IMR-90 (cell line): ENCODE measurements around the gene ADGRV1. TPM values are rescaled to one million over a fixed set of nuclear protein-coding genes. Genes with fewer than 3 reads are reported as not detected.

Experiments used
- ATAC-seq: fragments of 200-7000 bp; cut with Tn5 transposase; 2 replicates; pipeline ENCODE4 v1.9.1; 2020; ENCODE audit warnings: low read depth, mild to moderate bottlenecking, moderate library complexity
- BruUV-seq: library from RNA; stranded (reverse); fragments of 400-500 nt; replicated peaks from 2 replicates; lab custom pipeline; 2021; lab: Mats Ljungman, UMichigan
- CTCF ChIA-PET: fragments of 300-600 bp; formaldehyde crosslinking; extraction: SDS; loops from one replicate; lab custom pipeline; 2021; ENCODE audit warnings: antibody characterized with exemption; lab: Yijun Ruan, JAX
- POLR2A ChIA-PET: fragments of 300-600 bp; sonication (Branson Sonifier 250); formaldehyde crosslinking; loops from one replicate; lab custom pipeline; 2022; ENCODE audit warnings: antibody characterized with exemption; ENCODE audit not compliant: unreplicated experiment; lab: Charles Lee
- DNase-seq: peaks from one replicate; pipeline ENCODE4 v3.0.0; 2013
- H2AFZ ChIP-seq: replicated peaks from 2 replicates; pipeline ENCODE3; 2013; ENCODE audit warnings: low read length, mild to moderate bottlenecking; ENCODE audit not compliant: poor library complexity
- H2AK5ac ChIP-seq: 2 replicates; pipeline ENCODE4 v1.6.1; 2013; ENCODE audit warnings: low read depth, low read length, inconsistent platforms
- H2AK9ac ChIP-seq: replicated peaks from 2 replicates; pipeline ENCODE3; 2013; ENCODE audit warnings: mild to moderate bottlenecking, low read depth, low read length, moderate library complexity; ENCODE audit not compliant: poor library complexity
- H2BK120ac ChIP-seq: 2 replicates; pipeline ENCODE4 v1.6.1; 2013; ENCODE audit warnings: low read depth, low read length, inconsistent platforms
- H2BK15ac ChIP-seq: 3 replicates; pipeline ENCODE4 v1.6.1; 2013; ENCODE audit warnings: low read depth, low read length, inconsistent platforms
- H2BK20ac ChIP-seq: 2 replicates; pipeline ENCODE4 v1.6.1; 2013; ENCODE audit warnings: low read depth, mild to moderate bottlenecking, inconsistent platforms, low read length, moderate library complexity
- H2BK5ac ChIP-seq: 2 replicates; pipeline ENCODE4 v1.6.1; 2013; ENCODE audit warnings: mild to moderate bottlenecking, low read depth, low read length, inconsistent platforms; ENCODE audit not compliant: poor library complexity, severe bottlenecking
- H3K14ac ChIP-seq: replicated peaks from 2 replicates; pipeline ENCODE4 v1.6.1; 2013; ENCODE audit warnings: low read depth, low read length, inconsistent platforms
- H3K18ac ChIP-seq: 2 replicates; pipeline ENCODE4 v1.6.1; 2013; ENCODE audit warnings: low read depth, low read length, control low read depth
- H3K23ac ChIP-seq: 2 replicates; pipeline ENCODE4 v1.6.1; 2013; ENCODE audit warnings: low read depth, low read length, inconsistent platforms
- H3K27ac ChIP-seq: 2 replicates; pipeline ENCODE4 v1.5.1; 2013; ENCODE audit warnings: mild to moderate bottlenecking, control low read depth, low read length; ENCODE audit not compliant: insufficient read depth
- H3K27me3 ChIP-seq: 2 replicates; pipeline ENCODE4 v1.6.1; 2013; ENCODE audit warnings: low read length; ENCODE audit not compliant: control insufficient read depth, insufficient read depth
- H3K36me3 ChIP-seq: 2 replicates; pipeline ENCODE4 v1.6.1; 2013; ENCODE audit warnings: low read length, mixed read lengths; ENCODE audit not compliant: control insufficient read depth, insufficient read depth
- H3K4ac ChIP-seq: 2 replicates; pipeline ENCODE4 v1.6.1; 2013; ENCODE audit warnings: low read depth, low read length, inconsistent platforms
- H3K4me1 ChIP-seq: 2 replicates; pipeline ENCODE4 v1.6.1; 2013; ENCODE audit warnings: low read length, mixed read lengths; ENCODE audit not compliant: control insufficient read depth, insufficient read depth
- H3K4me2 ChIP-seq: 2 replicates; pipeline ENCODE4 v1.6.1; 2013; ENCODE audit warnings: low read depth, mild to moderate bottlenecking, control low read depth, low read length, moderate library complexity
- H3K4me3 ChIP-seq: 2 replicates; pipeline ENCODE4 v1.5.1; 2013; ENCODE audit warnings: low read depth, mild to moderate bottlenecking, control low read depth, low read length, moderate library complexity; ENCODE audit not compliant: insufficient read depth
- H3K56ac ChIP-seq: 2 replicates; pipeline ENCODE4 v1.6.1; 2013; ENCODE audit warnings: low read length, inconsistent platforms; ENCODE audit not compliant: insufficient read depth; ENCODE audit errors: extremely low read depth
- H3K79me1 ChIP-seq, 2 experiments: 2 replicates each; pipeline ENCODE4 v1.6.1; 2013; ENCODE audit warnings: low read length in 2 of 2, inconsistent platforms in 1 of 2, low read depth in 1 of 2
- H3K9ac ChIP-seq: 2 replicates; pipeline ENCODE4 v1.6.1; 2013; ENCODE audit warnings: low read depth, low read length, control low read depth
- H3K9me1 ChIP-seq: 2 replicates; pipeline ENCODE4 v1.6.1; 2013; ENCODE audit warnings: low read length, inconsistent platforms; ENCODE audit not compliant: insufficient read depth
- H3K9me3 ChIP-seq: 2 replicates; pipeline ENCODE4 v1.6.1; 2013; ENCODE audit warnings: low read length; ENCODE audit not compliant: control insufficient read depth, insufficient read depth
- H4K20me1 ChIP-seq: 2 replicates; pipeline ENCODE4 v1.6.1; 2013; ENCODE audit warnings: low read length, inconsistent platforms; ENCODE audit not compliant: insufficient read depth
- H4K5ac ChIP-seq: 2 replicates; pipeline ENCODE4 v1.6.1; 2013; ENCODE audit warnings: mild to moderate bottlenecking, low read depth, low read length, control low read depth
- H4K8ac ChIP-seq, 2 experiments: 2 replicates each; pipeline ENCODE4 v1.6.1; 2013; ENCODE audit warnings: low read depth in 2 of 2, low read length in 2 of 2, control low read depth in 1 of 2, inconsistent platforms in 1 of 2
- H4K91ac ChIP-seq: 2 replicates; pipeline ENCODE4 v1.6.1; 2013; ENCODE audit warnings: low read depth, low read length, inconsistent platforms; ENCODE audit not compliant: insufficient read depth
- CHD1 ChIP-seq: IDR thresholded peaks from 2 replicates; pipeline ENCODE4 v1.6.1; 2012; ENCODE audit warnings: low read depth, low read length, improper control_type of control experiment
- MAFK ChIP-seq: IDR thresholded peaks from 2 replicates; pipeline ENCODE4 v1.6.1; 2012; ENCODE audit warnings: low read depth, low read length, improper control_type of control experiment
- NFE2L2 ChIP-seq: fragments of 150-350 bp; IDR thresholded peaks from 2 replicates; pipeline ENCODE4 v1.6.1; 2016; ENCODE audit warnings: low read depth, mild to moderate bottlenecking, low read length
- POLR2A ChIP-seq: IDR thresholded peaks from 2 replicates; pipeline ENCODE4 v1.6.1; 2012; ENCODE audit warnings: mild to moderate bottlenecking, low read depth, low read length
- RAD21 ChIP-seq: IDR thresholded peaks from 2 replicates; pipeline ENCODE4 v1.6.1; 2012; ENCODE audit warnings: low read length, improper control_type of control experiment
- RCOR1 ChIP-seq: IDR thresholded peaks from 2 replicates; pipeline ENCODE4 v1.6.1; 2012; ENCODE audit warnings: mild to moderate bottlenecking, low read length, improper control_type of control experiment; ENCODE audit not compliant: insufficient replicate concordance
- SMC3 ChIP-seq: fragments of 150-350 bp; IDR thresholded peaks from 2 replicates; pipeline ENCODE4 v1.6.1; 2016; ENCODE audit warnings: low read depth, mild to moderate bottlenecking, antibody characterized with exemption, low read length, moderate library complexity
- WGBS, 2 experiments: methylation state at CpG; one replicate each; pipeline versions ENCODE4 v1.1.5 to v1.1.7; 2013; ENCODE audit warnings: missing lambda C conversion rate in 2 of 2; ENCODE audit not compliant: insufficient read length in 1 of 2; ENCODE audit errors: extremely low coverage in 2 of 2; 5-methylcytosine and 5-hydroxymethylcytosine counted together
- dilution Hi-C: fragments of 300-500 bp; cut with HindIII; formaldehyde crosslinking; loops from one replicate; pipeline ENCODE4 v1.14.3; 2018; ENCODE audit warnings: low sequenced_read_pairs; ENCODE audit not compliant: unreplicated experiment
- in situ Hi-C: fragments of 300-500 bp; cut with MboI; formaldehyde crosslinking; loops from 3 replicates; pipeline ENCODE4 v1.14.3; 2019; ENCODE audit warnings: low sequenced_read_pairs, inconsistent platforms, mixed read lengths
- intact Hi-C: fragments of 100-400 bp; cut with micrococcal nuclease; formaldehyde crosslinking; loops from 2 replicates; pipeline ENCODE4 v1.10.0; 2022
- polyA plus RNA-seq, 3 experiments: library from polyadenylated mRNA; depleted of rRNA; stranded (reverse); fragments of >200 nt; gene quantifications; 2 replicates each; pipeline ENCODE4 v1.2.3, GENCODE V29; 2012; ENCODE audit warnings: low replicate concordance in 1 of 3
- total RNA-seq: library from RNA; depleted of rRNA; stranded (reverse); fragments of >200 nt; gene quantifications from 2 replicates; pipeline ENCODE4 v1.2.3, GENCODE V29; 2012
- TF ChIP-seq, protein P1 (sequence below): fragments of 150-350 bp; IDR thresholded peaks from 2 replicates; pipeline ENCODE4 v1.6.1; 2016; ENCODE audit warnings: low read depth, mild to moderate bottlenecking, low read length, moderate library complexity, borderline replicate concordance
- TF ChIP-seq, protein P2 (sequence below): conservative IDR thresholded peaks from 2 replicates; pipeline ENCODE4 v1.5.1; 2012; ENCODE audit warnings: mild to moderate bottlenecking, low read depth, low read length, improper control_type of control experiment

ADGRV1 gene
- total and polyA plus RNA-seq, 2 of the 4 experiments (the other 2 are of a cell fraction): under 0.01 TPM; not detected in 1

DNA sequence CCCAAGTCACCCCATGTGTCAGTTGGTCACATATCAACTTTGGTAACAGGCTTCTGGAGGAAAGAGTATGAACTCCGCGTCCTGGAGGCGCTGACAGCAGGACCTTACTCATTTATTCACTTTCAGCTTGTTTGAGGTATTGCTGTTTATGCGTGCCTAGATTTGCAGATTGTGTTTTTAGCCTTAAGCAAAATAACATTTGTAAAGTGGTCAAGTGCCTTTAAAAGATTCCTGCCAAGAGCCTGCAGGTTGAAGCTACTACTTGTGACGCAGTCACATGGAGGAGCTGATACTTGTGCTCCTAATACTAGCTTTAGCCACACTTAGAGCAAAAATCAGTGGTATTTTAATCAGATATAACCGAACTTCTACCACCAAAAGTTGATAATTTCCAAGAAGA lies 351.3 kb downstream of the ADGRV1 start:
- dilution Hi-C loops (no loop called here), intact Hi-C loops (no loop called here), in situ Hi-C loops (no loop called here)
- Histone ChIP-seq H3K14ac (no peak overlapping the region), H3K4me1 (peaks cover 2% of the 10 kb centered on the region; the same call in 1 of the 2 replicates), H3K56ac (no peak overlapping the region), H4K91ac (no peak overlapping the region), H2BK20ac (no peak overlapping the region), H2BK120ac (no peak overlapping the region), H3K4me3 (no peak overlapping the region), H4K8ac (no peak overlapping the region), H3K23ac (no peak overlapping the region), H2AFZ (no peak overlapping the region), H4K5ac (no peak overlapping the region), H4K20me1 (no peaks in the 10 kb centered on the region), H3K4me2 (no peak overlapping the region), H3K4ac (no peak overlapping the region), H3K9ac (no peak overlapping the region), H3K36me3 (no peaks in the 10 kb centered on the region), H3K27me3 (no peaks in the 10 kb centered on the region), H2AK5ac (no peak overlapping the region), H2BK5ac (no peak overlapping the region), H3K18ac (no peak overlapping the region), H3K79me1 (no peaks in the 10 kb centered on the region), H2BK15ac (no peak overlapping the region), H3K9me3 (no peaks in the 10 kb centered on the region), H2AK9ac (no peak overlapping the region), H3K9me1 (no peaks in the 10 kb centered on the region), H3K27ac (no peak overlapping the region)
- DNase-seq (no peak), ATAC-seq (no peak)
- WGBS, 2 experiments: no CpG with 5 or more reads among the region's 6 CpGs
- ChIA-PET POLR2A (no interaction called here), CTCF (no interaction called here)
- TF ChIP-seq, protein P1, sequence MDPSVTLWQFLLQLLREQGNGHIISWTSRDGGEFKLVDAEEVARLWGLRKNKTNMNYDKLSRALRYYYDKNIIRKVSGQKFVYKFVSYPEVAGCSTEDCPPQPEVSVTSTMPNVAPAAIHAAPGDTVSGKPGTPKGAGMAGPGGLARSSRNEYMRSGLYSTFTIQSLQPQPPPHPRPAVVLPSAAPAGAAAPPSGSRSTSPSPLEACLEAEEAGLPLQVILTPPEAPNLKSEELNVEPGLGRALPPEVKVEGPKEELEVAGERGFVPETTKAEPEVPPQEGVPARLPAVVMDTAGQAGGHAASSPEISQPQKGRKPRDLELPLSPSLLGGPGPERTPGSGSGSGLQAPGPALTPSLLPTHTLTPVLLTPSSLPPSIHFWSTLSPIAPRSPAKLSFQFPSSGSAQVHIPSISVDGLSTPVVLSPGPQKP: no peak
- no peak for TF ChIP-seq CHD1
- TF ChIP-seq RAD21: no peak
- TF ChIP-seq RCOR1: no peak
- no peak for TF ChIP-seq SMC3
- no peak for TF ChIP-seq MAFK
- TF ChIP-seq POLR2A: no peak
- no peak for TF ChIP-seq NFE2L2
- TF ChIP-seq, protein P2, sequence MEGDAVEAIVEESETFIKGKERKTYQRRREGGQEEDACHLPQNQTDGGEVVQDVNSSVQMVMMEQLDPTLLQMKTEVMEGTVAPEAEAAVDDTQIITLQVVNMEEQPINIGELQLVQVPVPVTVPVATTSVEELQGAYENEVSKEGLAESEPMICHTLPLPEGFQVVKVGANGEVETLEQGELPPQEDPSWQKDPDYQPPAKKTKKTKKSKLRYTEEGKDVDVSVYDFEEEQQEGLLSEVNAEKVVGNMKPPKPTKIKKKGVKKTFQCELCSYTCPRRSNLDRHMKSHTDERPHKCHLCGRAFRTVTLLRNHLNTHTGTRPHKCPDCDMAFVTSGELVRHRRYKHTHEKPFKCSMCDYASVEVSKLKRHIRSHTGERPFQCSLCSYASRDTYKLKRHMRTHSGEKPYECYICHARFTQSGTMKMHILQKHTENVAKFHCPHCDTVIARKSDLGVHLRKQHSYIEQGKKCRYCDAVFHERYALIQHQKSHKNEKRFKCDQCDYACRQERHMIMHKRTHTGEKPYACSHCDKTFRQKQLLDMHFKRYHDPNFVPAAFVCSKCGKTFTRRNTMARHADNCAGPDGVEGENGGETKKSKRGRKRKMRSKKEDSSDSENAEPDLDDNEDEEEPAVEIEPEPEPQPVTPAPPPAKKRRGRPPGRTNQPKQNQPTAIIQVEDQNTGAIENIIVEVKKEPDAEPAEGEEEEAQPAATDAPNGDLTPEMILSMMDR: no peak
- no TSS peak for BruUV-seq
